GM12891 (cell line): ENCODE data around the gene IREB2.

Experiments used
- DNase-seq: peaks from one replicate; pipeline ENCODE4 v3.0.0; 2011; ENCODE audit warnings: low spot score; ENCODE audit not compliant: insufficient read length
- FAIRE-seq: peaks from 2 replicates; lab custom pipeline; 2011; peaks lifted over from hg19 to GRCh38; lab: Jason Lieb, UNC
- PAX5 ChIP-seq: IDR thresholded peaks from 2 replicates; pipeline ENCODE4 v1.6.1; 2011; ENCODE audit warnings: low read length, moderate library complexity, mild to moderate bottlenecking; ENCODE audit not compliant: insufficient read depth, severe bottlenecking
- POLR2A ChIP-seq: IDR thresholded peaks from 2 replicates; pipeline ENCODE4 v1.6.1; 2011; ENCODE audit warnings: low read depth, low read length, control low read depth
- POLR2AphosphoS5 ChIP-seq: IDR thresholded peaks from 2 replicates; pipeline ENCODE4 v1.6.1; 2011; ENCODE audit warnings: low read depth, low read length, control low read depth
- POU2F2 ChIP-seq: IDR thresholded peaks from 2 replicates; pipeline ENCODE4 v1.6.1; 2011; ENCODE audit warnings: low read depth, mild to moderate bottlenecking, control low read depth, low read length, moderate library complexity
- SPI1 ChIP-seq: IDR thresholded peaks from 2 replicates; pipeline ENCODE4 v1.6.1; 2011; ENCODE audit warnings: low read depth, low read length, control low read depth
- TAF1 ChIP-seq: IDR thresholded peaks from 2 replicates; pipeline ENCODE4 v1.6.1; 2011; ENCODE audit warnings: low read depth, low read length, control low read depth

The IREB2 gene

DNA sequence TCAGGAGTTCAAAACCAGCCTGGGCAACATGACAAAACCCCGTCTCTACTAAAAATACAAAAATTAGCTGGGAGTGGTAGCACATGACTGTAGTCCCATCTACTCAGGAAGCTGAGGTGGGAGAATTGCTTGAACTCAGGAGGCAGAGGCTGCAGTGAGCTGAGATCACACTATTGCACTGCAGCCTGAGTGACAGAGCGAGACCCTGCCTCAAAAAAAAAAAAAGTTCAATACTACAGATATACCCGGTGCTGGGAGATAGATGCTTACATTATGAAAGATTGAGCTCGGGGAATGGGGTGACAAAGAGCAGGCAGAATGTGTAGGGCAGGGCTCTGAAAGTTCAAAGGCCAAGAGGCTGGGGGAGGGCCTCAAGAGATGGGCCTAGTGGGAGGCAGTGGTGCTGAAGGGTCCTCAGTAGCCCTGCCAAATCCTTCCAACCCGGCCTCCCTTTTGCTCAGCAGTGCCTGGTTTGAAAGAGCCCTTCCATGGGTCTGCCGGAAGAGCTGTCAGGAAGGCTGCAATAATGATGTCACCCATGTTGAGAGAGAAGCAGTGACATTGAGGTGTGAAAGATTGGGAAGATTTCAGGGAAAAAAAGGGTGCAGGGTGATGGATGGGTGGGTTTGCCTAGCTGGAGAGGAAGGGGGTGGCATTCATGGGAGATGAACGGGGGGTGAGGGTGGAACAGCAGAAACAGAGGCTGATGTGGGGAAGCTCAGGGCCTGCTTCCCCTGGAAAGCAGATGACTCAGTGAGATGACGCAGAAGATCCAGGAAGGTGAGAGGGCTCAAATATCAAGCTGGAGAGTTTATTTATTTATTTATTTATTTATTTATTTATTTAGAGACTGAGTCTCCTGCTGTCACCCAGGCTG is 20.0 kb upstream of the IREB2 start:
- no peak for TF ChIP-seq POU2F2
- no peak for TF ChIP-seq POLR2AphosphoS5
- no peak for TF ChIP-seq TAF1
- TF ChIP-seq SPI1: no peak
- DNase-seq: no peak
- FAIRE-seq: no peak

GRCh38 chr15:78418686-78419085 is 19.3 kb upstream of the IREB2 start:
- no peak for FAIRE-seq
- TF ChIP-seq SPI1 (no peak), POLR2A (no peak), POU2F2 (no peak), POLR2AphosphoS5 (no peak), PAX5 (no peak), TAF1 (no peak)
- no peak for DNase-seq

DNA sequence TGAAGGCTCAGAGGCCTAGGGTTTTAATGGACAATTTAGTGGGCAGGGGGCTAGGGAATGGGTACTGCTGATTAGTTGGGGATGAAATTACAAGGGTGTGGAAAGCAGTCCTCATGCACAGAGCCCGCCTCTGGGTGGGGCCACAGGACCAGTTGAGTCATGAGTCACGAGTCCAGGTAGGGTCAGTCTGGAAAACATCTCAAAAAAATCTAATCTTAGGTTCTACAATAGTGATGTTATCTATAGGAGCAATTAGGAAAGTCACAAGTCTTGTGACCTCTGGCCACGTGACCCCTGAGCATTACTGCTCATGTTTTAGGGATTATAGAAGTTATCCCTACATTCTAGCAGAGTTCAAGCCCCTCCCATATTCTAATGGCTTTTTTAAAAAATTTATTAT is 18.6 kb upstream of the IREB2 start:
- no peak for DNase-seq
- no peak for FAIRE-seq
- no peak for TF ChIP-seq SPI1
- TF ChIP-seq POU2F2: no peak
- TF ChIP-seq POLR2A: no peak
- TF ChIP-seq TAF1: no peak
- no peak for TF ChIP-seq PAX5
- TF ChIP-seq POLR2AphosphoS5: no peak

- FAIRE-seq (no peak), DNase-seq (no peak)
- no peak for TF ChIP-seq POLR2AphosphoS5
- TF ChIP-seq POLR2A: no peak
- no peak for TF ChIP-seq TAF1
- TF ChIP-seq POU2F2: no peak
- TF ChIP-seq SPI1: no peak
- TF ChIP-seq PAX5: no peak
These were observed 17.8 kb upstream of the IREB2 start for GRCh38 chr15:78420220-78420619.

DNA sequence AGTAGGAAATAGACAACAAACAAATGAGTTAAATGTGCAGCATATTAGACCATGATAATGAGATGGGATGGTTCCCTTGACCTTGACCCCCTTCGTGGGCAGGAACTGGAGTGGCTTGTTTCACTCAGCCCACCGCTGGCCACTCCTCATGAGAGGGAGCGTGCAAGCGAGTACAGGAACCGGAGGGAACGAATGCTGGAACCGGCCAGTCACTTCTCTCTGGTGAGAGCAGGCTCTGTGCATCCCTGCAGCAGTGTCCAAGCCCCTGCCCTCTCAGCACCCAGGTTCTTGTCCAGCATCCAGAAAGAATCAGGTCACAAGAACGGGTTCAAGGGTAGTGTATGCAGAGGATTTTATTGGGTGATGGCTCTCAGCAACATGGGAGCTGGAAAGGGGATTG is 17.2 kb upstream of the IREB2 start:
- FAIRE-seq: no peak
- no peak for DNase-seq
- TF ChIP-seq SPI1 (no peak), PAX5 (no peak), POU2F2 (no peak), TAF1 (no peak), POLR2A (no peak), POLR2AphosphoS5 (no peak)

DNA sequence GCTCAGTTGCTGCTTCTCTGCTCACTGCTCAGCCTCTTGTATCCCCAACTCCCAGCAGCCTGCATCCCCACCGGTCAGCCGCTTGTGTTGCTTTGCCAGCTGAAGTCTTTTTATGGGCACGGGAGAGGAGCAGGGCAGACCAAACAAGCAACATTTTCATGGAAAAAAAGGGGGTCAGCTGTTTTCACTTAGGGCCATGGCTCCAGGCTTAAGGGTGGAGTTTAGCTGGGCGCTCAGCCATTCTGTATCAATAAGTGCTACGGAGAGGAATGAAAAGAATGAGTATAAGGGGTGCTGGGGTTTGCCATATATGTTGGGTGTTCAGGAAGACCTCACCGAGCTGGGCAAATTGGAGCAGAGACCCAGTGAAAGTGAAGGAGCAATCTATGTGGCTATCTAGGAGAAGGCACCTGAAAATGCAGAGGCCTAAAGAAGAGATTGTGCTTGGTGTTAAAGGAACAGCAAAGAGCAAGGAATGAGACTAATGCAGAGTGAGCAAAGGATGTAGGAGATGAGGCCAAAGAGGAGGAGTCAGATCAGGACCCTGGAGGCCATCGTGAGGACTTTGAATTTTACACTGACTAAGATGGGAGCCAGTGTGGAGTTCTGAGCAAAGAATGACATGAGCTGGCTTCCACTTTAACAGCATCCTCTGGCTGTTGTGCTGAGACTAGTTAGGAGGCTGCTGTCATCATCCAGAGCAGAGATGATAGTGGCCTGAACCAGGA is 16.6 kb upstream of the IREB2 start:
- no peak for FAIRE-seq
- TF ChIP-seq POLR2AphosphoS5 (no peak), PAX5 (no peak), POU2F2 (no peak), SPI1 (no peak), POLR2A (no peak), TAF1 (no peak)
- no peak for DNase-seq

- FAIRE-seq: peak; percentile 96
- peak; percentile 39 for DNase-seq
- TF ChIP-seq SPI1 (no peak), PAX5 (no peak), POLR2A (no peak), POLR2AphosphoS5 (no peak), TAF1 (no peak), POU2F2 (no peak)
These were observed 15.3 kb upstream of the IREB2 start for GRCh38 chr15:78422571-78423340.

- TF ChIP-seq POLR2A: no peak
- no peak for TF ChIP-seq SPI1
- TF ChIP-seq PAX5: no peak
- no peak for TF ChIP-seq POU2F2
- TF ChIP-seq TAF1: no peak
- TF ChIP-seq POLR2AphosphoS5: no peak
- FAIRE-seq: no peak
- DNase-seq: no peak
These were observed 13.3 kb upstream of the IREB2 start for GRCh38 chr15:78424673-78425072.

GRCh38 chr15:78425643-78426042 is 12.4 kb upstream of the IREB2 start:
- no peak for DNase-seq
- no peak for FAIRE-seq
- TF ChIP-seq POLR2AphosphoS5: no peak
